K562 (cell line): ENCODE results near the gene SCYL3. TPM values are rescaled to one million over a fixed set of nuclear protein-coding genes. Genes with fewer than 3 reads are reported as not detected.

ENCODE experiments used
- ATAC-seq: fragments of 200-7000 bp; cut with Tn5 transposase; 3 replicates; pipeline ENCODE4 v1.9.1; 2020; ENCODE audit warnings: moderate library complexity
- BruUV-seq: library from RNA; stranded (reverse); fragments of 400-500 nt; replicated peaks from 2 replicates; lab custom pipeline; 2021; lab: Mats Ljungman, UMichigan
- CTCF ChIA-PET: fragments of 300-600 bp; formaldehyde crosslinking; extraction: SDS; loops from one replicate; lab custom pipeline; 2021; ENCODE audit warnings: low intra/inter-chr PET ratio; lab: Yijun Ruan, JAX
- POLR2A ChIA-PET: fragments of 300-600, 350-650 bp; sonication (Branson Sonifier 250); formaldehyde crosslinking; extraction: SDS; loops from one replicate; lab custom pipeline; 2021; ENCODE audit warnings: antibody characterized with exemption, inconsistent platforms; lab: Yijun Ruan, JAX
- DNase-seq, 4 experiments: peaks; one replicate each; pipeline versions ENCODE4 v3.0.0 to v3.0.0-alpha.2; 2011 to 2018; ENCODE audit warnings: low spot score in 3 of 4, mixed read lengths in 3 of 4; ENCODE audit errors: extremely low read depth in 1 of 4
- FAIRE-seq: peaks from 2 replicates; lab custom pipeline; 2011; peaks lifted over from hg19 to GRCh38; lab: Jason Lieb, UNC
- H2AFZ ChIP-seq: 2 replicates; pipeline ENCODE4 v1.6.0; 2011; ENCODE audit warnings: low read depth, low read length, control low read depth, inconsistent platforms
- H3K27ac ChIP-seq: fragments of 200-600 bp; 3 replicates; pipeline ENCODE4 v1.8.0; 2011; ENCODE audit warnings: low read depth, mild to moderate bottlenecking, control low read depth, inconsistent platforms, low read length, moderate library complexity, mixed read lengths; ENCODE audit errors: extremely low read depth
- H3K27me3 ChIP-seq, 2 experiments: fragments of 300-600 bp in 1 of 2; 2 replicates in 1 of 2; 3 replicates in 1 of 2; pipeline versions ENCODE4 v1.6.0 to v1.8.0; 2011; ENCODE audit warnings: inconsistent platforms in 2 of 2, low read length in 2 of 2, mild to moderate bottlenecking in 1 of 2, mixed read lengths in 1 of 2, moderate library complexity in 1 of 2; ENCODE audit not compliant: control insufficient read depth in 2 of 2, insufficient read depth in 2 of 2
- H3K36me3 ChIP-seq: fragments of 300-600 bp; 3 replicates; pipeline ENCODE4 v1.8.0; 2011; ENCODE audit warnings: mild to moderate bottlenecking, low read length, inconsistent platforms; ENCODE audit not compliant: control insufficient read depth, insufficient read depth
- H3K4me1 ChIP-seq, 2 experiments: fragments of 200-600 bp in 1 of 2; replicated peaks in 1 of 2; 2 replicates in 1 of 2; 3 replicates in 1 of 2; pipeline versions ENCODE4 v1.5.1 to v1.8.0; 2011; ENCODE audit warnings: inconsistent platforms in 2 of 2, low read length in 2 of 2, mild to moderate bottlenecking in 1 of 2, mixed read lengths in 1 of 2, moderate library complexity in 1 of 2; ENCODE audit not compliant: control insufficient read depth in 2 of 2, insufficient read depth in 2 of 2
- H3K4me2 ChIP-seq: 2 replicates; pipeline ENCODE4 v1.6.1; 2011; ENCODE audit warnings: low read length, control low read depth, inconsistent platforms, mixed read lengths; ENCODE audit not compliant: insufficient read depth
- H3K4me3 ChIP-seq: fragments of 200-600 bp; sonication (generic), shearing (Covaris generic); 2 replicates; pipeline ENCODE4 v1.5.1; 2016; ENCODE audit warnings: control low read depth, inconsistent platforms
- H3K79me2 ChIP-seq: fragments of 200-600 bp; 3 replicates; pipeline ENCODE4 v1.8.0; 2011; ENCODE audit warnings: low read length, inconsistent platforms; ENCODE audit not compliant: control insufficient read depth, insufficient read depth
- H3K9ac ChIP-seq, 2 experiments: 2 replicates each; pipeline versions ENCODE4 v1.6.0 to v1.6.1; 2011; ENCODE audit warnings: low read depth in 2 of 2, low read length in 2 of 2, control low read depth in 1 of 2, inconsistent platforms in 1 of 2, mild to moderate bottlenecking in 1 of 2, mixed read lengths in 1 of 2; ENCODE audit not compliant: insufficient read depth in 1 of 2
- H3K9me1 ChIP-seq: one replicate; pipeline ENCODE4 v1.6.0; 2011; ENCODE audit warnings: inconsistent platforms, mild to moderate bottlenecking, low read length, moderate library complexity; ENCODE audit not compliant: control insufficient read depth, insufficient read depth
- H3K9me3 ChIP-seq: replicated peaks from 2 replicates; pipeline ENCODE4 v1.5.1; 2011; ENCODE audit warnings: low read depth, low read length, inconsistent platforms; ENCODE audit not compliant: control insufficient read depth, insufficient read depth
- H4K20me1 ChIP-seq: replicated peaks from 2 replicates; pipeline ENCODE4 v1.6.1; 2011; ENCODE audit warnings: low read length, inconsistent platforms, mixed read lengths; ENCODE audit not compliant: control insufficient read depth, insufficient read depth
- ELF1 ChIP-seq: fragments of 200-800 bp; sonication (Bioruptor generic); IDR thresholded peaks from 2 replicates; pipeline ENCODE4 v1.6.1; 2016; ENCODE audit warnings: missing genetic modification characterization, missing compliant biosample characterization
- FOSL1 ChIP-seq: fragments of 200-800 bp; sonication (Bioruptor generic); conservative IDR thresholded peaks from 2 replicates; pipeline ENCODE4 v1.6.1; 2016; ENCODE audit warnings: missing genetic modification characterization, missing compliant biosample characterization
- JUN ChIP-seq, 2 experiments: sonication (generic) in 1 of 2; formaldehyde crosslinking in 1 of 2; IDR thresholded peaks; 2 replicates each; pipeline versions ENCODE4 v1.6.1 to v1.8.0; 2012 to 2022; ENCODE audit warnings: borderline replicate concordance in 2 of 2, mild to moderate bottlenecking in 2 of 2, improper control_type of control experiment in 1 of 2, low read depth in 1 of 2, low read length in 1 of 2, missing genetic modification reagents in 1 of 2
- MBD2 ChIP-seq: sonication (generic); IDR thresholded peaks from 2 replicates; pipeline ENCODE4 v1.6.1; 2016; ENCODE audit warnings: low read depth, borderline replicate concordance
- NCOR1 ChIP-seq: fragments of 450-650 bp; IDR thresholded peaks from 2 replicates; pipeline ENCODE4 v1.6.1; 2016; ENCODE audit warnings: mild to moderate bottlenecking, moderate library complexity
- RFX7 ChIP-seq: fragments of 250-450 bp; sonication (Bioruptor Pico); IDR thresholded peaks from 2 replicates; pipeline ENCODE4 v1.5.1; 2021; ENCODE audit warnings: mild to moderate bottlenecking
- SPI1 ChIP-seq: IDR thresholded peaks from 2 replicates; pipeline ENCODE4 v1.6.1; 2011; ENCODE audit warnings: low read depth, low read length, control low read depth, borderline replicate concordance
- TRIM24 ChIP-seq, 2 experiments: fragments of 450-650 bp; IDR thresholded peaks; 2 replicates each; pipeline ENCODE4 v1.6.1; 2016
- ZBTB7A ChIP-seq: IDR thresholded peaks from 2 replicates; pipeline ENCODE4 v1.6.1; 2011; ENCODE audit warnings: low read depth, mild to moderate bottlenecking, low read length, moderate library complexity, borderline replicate concordance; ENCODE audit not compliant: control insufficient read depth
- ZNF12 ChIP-seq: sonication (generic); formaldehyde crosslinking; IDR thresholded peaks from 2 replicates; pipeline ENCODE4 v1.4.0; 2020; ENCODE audit warnings: mild to moderate bottlenecking, missing genetic modification reagents
- WGBS: fragments of 100-300 bp; shearing (Covaris generic); methylation state at CpG from one replicate; pipeline ENCODE4 v1.1.6; 2016; ENCODE audit warnings: low coverage, mixed read lengths; ENCODE audit not compliant: insufficient coverage; ENCODE audit errors: missing lambda C conversion rate; 5-methylcytosine and 5-hydroxymethylcytosine counted together
- in situ Hi-C: fragments of 300-500 bp; cut with MboI; formaldehyde crosslinking; loops from 4 replicates; pipeline ENCODE4 v1.15.0; 2018; ENCODE audit warnings: inconsistent platforms, mixed read lengths
- intact Hi-C: fragments of 100-400 bp; cut with micrococcal nuclease; formaldehyde crosslinking; loops from 2 replicates; pipeline ENCODE4 v1.14.2; 2022
- polyA plus RNA-seq, 8 experiments: library from polyadenylated mRNA; depleted of rRNA in 4 of 8; stranded (reverse) in 5 of 8; unstranded in 3 of 8; fragments of >200 nt; fragmentation: Nextera tagmentation in 2 of 8; fragmentation: Illumina TruSeq in 1 of 8; extraction: Ambion mirVana in 2 of 8; extraction: Trizol in 1 of 8; gene quantifications; 2 replicates each; pipeline versions ENCODE4 v1.2.1 to v1.2.3, GENCODE V29; 2011 to 2014; ENCODE audit warnings: inconsistent platforms in 1 of 8, missing spikeins in 1 of 8
- total RNA-seq, 7 experiments: library from RNA; depleted of rRNA in 6 of 7; stranded (reverse); fragments of >200 nt in 6 of 7; fragmentation: Illumina TruSeq in 2 of 7; extraction: Trizol in 2 of 7; gene quantifications; 2 replicates each; pipeline versions ENCODE4 v1.2.1 to v1.2.3, GENCODE V29; 2011 to 2021; ENCODE audit warnings: low replicate concordance in 1 of 7
- TF ChIP-seq, protein P1 (sequence below): IDR thresholded peaks from 3 replicates; pipeline ENCODE4 v1.6.1; 2011; ENCODE audit warnings: borderline replicate concordance, mild to moderate bottlenecking, moderate library complexity; ENCODE audit not compliant: insufficient read length; ENCODE audit errors: extremely low read depth
- TF ChIP-seq, protein P2 (sequence below): sonication (generic); formaldehyde crosslinking; IDR thresholded peaks from 2 replicates; pipeline ENCODE4 v1.8.0; 2023; ENCODE audit warnings: missing genetic modification reagents, mild to moderate bottlenecking, borderline replicate concordance
- TF ChIP-seq, protein P3 (sequence below): sonication (generic); IDR thresholded peaks from 2 replicates; pipeline ENCODE4 v1.6.1; 2016

Gene SCYL3
- total and polyA plus RNA-seq, 9 of the 15 experiments (the other 6 are each of a cell fraction or from before 2014, with no cell fraction given): 3.6 to 11.4 (median 7.1) TPM

- H3K36me3 ChIP-seq: no peaks in the 10 kb centered on the region
- no peak overlapping the region for H3K9ac ChIP-seq
- no peak for ATAC-seq
- ChIA-PET POLR2A (no interaction called here), CTCF (no interaction called here)
- intact Hi-C loops (no loop called here), in situ Hi-C loops (no loop called here)
- no TSS peak for BruUV-seq
- peak overlapping the region; percentile 15; the same call in 1 of the 2 replicates for H3K4me2 ChIP-seq
- H3K4me1 ChIP-seq: peaks cover 3 to 27% of the 10 kb centered on the region in 2 experiments
- no peaks in the 10 kb centered on the region for H4K20me1 ChIP-seq
- H3K9me3 ChIP-seq: no peaks in the 10 kb centered on the region
- no peak for FAIRE-seq
- H2AFZ ChIP-seq: peak overlapping the region; percentile 98
- WGBS: 47% methylated on average over 4 of the region's 4 CpGs
- H3K9me1 ChIP-seq: no peaks in the 10 kb centered on the region
- peaks cover 24% of the 10 kb centered on the region for H3K79me2 ChIP-seq
- no peak overlapping the region for H3K27ac ChIP-seq
- no peaks in the 10 kb centered on the region for H3K27me3 ChIP-seq
- DNase-seq: peak in 2 of 4 experiments; percentile 34 to 49
- H3K4me3 ChIP-seq: no peak overlapping the region
- TF ChIP-seq ZNF12 (CRISPR knock-in tag) (no peak), NCOR1 (no peak), TRIM24 (IDR thresholded peaks at IDR 0.05) (peak in 1 of 2 experiments; percentile 16; a peak in 1 of 4 replicates), ELF1 (tag) (0 out of 2 replicates have a peak, but pooled peaks have one; percentile 27), SPI1 (peak; percentile 94), MBD2 (no peak), ZBTB7A (peak; percentile 31; the same call in 1 of the 2 replicates), FOSL1 (tag) (peak; percentile 58), JUN (IDR thresholded peaks at IDR 0.05; ENCODE audit: borderline replicate concordance, low read depth, low read length) (0 out of 2 replicates have a peak, but pooled peaks have one; percentile 22), JUN (CRISPR knock-in tag; IDR thresholded peaks at IDR 0.05; ENCODE audit: borderline replicate concordance) (no peak), RFX7 (CRISPR knock-in tag) (no peak)
- TF ChIP-seq, protein P1, sequence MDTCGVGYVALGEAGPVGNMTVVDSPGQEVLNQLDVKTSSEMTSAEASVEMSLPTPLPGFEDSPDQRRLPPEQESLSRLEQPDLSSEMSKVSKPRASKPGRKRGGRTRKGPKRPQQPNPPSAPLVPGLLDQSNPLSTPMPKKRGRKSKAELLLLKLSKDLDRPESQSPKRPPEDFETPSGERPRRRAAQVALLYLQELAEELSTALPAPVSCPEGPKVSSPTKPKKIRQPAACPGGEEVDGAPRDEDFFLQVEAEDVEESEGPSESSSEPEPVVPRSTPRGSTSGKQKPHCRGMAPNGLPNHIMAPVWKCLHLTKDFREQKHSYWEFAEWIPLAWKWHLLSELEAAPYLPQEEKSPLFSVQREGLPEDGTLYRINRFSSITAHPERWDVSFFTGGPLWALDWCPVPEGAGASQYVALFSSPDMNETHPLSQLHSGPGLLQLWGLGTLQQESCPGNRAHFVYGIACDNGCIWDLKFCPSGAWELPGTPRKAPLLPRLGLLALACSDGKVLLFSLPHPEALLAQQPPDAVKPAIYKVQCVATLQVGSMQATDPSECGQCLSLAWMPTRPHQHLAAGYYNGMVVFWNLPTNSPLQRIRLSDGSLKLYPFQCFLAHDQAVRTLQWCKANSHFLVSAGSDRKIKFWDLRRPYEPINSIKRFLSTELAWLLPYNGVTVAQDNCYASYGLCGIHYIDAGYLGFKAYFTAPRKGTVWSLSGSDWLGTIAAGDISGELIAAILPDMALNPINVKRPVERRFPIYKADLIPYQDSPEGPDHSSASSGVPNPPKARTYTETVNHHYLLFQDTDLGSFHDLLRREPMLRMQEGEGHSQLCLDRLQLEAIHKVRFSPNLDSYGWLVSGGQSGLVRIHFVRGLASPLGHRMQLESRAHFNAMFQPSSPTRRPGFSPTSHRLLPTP: no peak
- TF ChIP-seq, protein P2, sequence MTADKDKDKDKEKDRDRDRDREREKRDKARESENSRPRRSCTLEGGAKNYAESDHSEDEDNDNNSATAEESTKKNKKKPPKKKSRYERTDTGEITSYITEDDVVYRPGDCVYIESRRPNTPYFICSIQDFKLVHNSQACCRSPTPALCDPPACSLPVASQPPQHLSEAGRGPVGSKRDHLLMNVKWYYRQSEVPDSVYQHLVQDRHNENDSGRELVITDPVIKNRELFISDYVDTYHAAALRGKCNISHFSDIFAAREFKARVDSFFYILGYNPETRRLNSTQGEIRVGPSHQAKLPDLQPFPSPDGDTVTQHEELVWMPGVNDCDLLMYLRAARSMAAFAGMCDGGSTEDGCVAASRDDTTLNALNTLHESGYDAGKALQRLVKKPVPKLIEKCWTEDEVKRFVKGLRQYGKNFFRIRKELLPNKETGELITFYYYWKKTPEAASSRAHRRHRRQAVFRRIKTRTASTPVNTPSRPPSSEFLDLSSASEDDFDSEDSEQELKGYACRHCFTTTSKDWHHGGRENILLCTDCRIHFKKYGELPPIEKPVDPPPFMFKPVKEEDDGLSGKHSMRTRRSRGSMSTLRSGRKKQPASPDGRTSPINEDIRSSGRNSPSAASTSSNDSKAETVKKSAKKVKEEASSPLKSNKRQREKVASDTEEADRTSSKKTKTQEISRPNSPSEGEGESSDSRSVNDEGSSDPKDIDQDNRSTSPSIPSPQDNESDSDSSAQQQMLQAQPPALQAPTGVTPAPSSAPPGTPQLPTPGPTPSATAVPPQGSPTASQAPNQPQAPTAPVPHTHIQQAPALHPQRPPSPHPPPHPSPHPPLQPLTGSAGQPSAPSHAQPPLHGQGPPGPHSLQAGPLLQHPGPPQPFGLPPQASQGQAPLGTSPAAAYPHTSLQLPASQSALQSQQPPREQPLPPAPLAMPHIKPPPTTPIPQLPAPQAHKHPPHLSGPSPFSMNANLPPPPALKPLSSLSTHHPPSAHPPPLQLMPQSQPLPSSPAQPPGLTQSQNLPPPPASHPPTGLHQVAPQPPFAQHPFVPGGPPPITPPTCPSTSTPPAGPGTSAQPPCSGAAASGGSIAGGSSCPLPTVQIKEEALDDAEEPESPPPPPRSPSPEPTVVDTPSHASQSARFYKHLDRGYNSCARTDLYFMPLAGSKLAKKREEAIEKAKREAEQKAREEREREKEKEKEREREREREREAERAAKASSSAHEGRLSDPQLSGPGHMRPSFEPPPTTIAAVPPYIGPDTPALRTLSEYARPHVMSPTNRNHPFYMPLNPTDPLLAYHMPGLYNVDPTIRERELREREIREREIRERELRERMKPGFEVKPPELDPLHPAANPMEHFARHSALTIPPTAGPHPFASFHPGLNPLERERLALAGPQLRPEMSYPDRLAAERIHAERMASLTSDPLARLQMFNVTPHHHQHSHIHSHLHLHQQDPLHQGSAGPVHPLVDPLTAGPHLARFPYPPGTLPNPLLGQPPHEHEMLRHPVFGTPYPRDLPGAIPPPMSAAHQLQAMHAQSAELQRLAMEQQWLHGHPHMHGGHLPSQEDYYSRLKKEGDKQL (CRISPR knock-in tag): no peak
- TF ChIP-seq, protein P3, sequence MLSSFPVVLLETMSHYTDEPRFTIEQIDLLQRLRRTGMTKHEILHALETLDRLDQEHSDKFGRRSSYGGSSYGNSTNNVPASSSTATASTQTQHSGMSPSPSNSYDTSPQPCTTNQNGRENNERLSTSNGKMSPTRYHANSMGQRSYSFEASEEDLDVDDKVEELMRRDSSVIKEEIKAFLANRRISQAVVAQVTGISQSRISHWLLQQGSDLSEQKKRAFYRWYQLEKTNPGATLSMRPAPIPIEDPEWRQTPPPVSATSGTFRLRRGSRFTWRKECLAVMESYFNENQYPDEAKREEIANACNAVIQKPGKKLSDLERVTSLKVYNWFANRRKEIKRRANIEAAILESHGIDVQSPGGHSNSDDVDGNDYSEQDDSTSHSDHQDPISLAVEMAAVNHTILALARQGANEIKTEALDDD: peak; percentile 98
Measured at GRCh38 chr1:169896013-169896412, 2.3 kb upstream of the SCYL3 start.
